ENCODE data around the gene RALA.

DNA sequence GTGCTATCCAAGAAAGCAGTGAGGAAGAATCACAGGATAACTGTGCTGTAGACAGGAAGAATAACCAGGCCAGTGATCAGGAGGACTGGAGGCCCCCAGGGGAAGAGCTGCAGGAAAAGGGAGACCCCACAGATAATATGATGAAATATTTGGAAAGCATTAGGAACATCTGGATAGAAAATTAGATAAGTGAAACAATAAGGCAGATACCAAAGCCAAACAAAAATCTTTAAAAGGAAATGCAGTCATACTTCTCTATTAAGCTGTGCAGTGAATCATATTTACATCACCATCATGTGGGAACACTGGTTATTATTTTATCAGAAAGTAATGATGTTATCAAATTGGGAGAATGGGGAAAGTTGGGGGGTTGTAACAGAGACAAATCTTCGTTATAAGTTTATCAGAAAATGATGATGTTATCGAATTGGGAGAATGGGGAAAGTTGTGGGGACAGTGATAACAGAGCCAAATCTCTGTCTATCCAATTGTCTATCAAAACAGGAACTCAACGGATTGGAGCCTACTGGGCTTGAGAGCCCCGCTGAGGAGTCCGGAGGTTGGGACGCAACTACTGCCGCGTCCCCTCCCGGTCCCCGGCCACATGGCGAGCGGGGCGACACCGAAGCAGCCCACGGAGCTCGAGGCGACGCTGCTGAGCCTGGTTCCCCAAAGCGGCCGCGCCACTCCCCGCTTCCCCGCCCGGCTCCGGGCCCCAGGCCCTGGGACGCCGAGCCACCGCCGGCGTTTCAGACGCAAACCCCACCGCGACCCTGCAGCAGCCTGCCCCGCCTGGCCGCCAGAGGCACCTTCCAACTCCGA, 14.0 kb upstream of the RALA start:
- no peak for TF ChIP-seq EZH2 (IDR thresholded peaks at IDR 0.05; ENCODE audit: low read depth)
- TF ChIP-seq, protein P1, sequence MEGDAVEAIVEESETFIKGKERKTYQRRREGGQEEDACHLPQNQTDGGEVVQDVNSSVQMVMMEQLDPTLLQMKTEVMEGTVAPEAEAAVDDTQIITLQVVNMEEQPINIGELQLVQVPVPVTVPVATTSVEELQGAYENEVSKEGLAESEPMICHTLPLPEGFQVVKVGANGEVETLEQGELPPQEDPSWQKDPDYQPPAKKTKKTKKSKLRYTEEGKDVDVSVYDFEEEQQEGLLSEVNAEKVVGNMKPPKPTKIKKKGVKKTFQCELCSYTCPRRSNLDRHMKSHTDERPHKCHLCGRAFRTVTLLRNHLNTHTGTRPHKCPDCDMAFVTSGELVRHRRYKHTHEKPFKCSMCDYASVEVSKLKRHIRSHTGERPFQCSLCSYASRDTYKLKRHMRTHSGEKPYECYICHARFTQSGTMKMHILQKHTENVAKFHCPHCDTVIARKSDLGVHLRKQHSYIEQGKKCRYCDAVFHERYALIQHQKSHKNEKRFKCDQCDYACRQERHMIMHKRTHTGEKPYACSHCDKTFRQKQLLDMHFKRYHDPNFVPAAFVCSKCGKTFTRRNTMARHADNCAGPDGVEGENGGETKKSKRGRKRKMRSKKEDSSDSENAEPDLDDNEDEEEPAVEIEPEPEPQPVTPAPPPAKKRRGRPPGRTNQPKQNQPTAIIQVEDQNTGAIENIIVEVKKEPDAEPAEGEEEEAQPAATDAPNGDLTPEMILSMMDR (conservative IDR thresholded peaks at IDR 0.05) = no peak
